Measurements from ENCODE around the gene PHLPP1.
"Not testable (repeated sequence)": the region's sequence is repeated elsewhere in the genome, so short reads cannot be mapped to it uniquely, and the experiment has no call there.

PHLPP1 gene

DNA sequence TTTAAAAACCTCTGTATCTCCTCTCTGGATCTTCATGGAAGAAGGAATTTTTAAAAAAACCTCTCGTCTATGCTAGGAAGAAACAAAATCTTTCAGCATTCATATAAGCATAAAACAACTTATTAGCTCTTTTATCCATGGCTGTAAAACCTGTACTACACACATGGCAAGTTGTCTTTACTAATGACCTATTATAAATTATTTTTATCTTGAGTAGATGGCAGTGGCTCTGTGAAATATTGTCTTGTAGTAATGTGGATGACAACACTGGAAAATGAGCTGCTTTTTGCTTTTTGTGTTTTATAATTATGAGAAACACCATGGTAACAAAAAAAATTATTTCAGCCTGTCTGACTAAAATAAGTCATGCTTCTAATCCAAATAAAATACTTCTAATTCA lies 18.9 kb downstream of the PHLPP1 start:
- TF ChIP-seq CTCF (IDR thresholded peaks at IDR 0.05; ENCODE audit: low read depth, low read length, missing control alignments) = no peak
- DNase-seq (ENCODE audit: low read depth) = no peak
- in situ Hi-C loops (cut with HindIII; ENCODE audit: low sequenced_read_pairs) = no loop called here
- no peak overlapping the region for H3K4me3 ChIP-seq (ENCODE audit: low read depth, low read length)

DNA sequence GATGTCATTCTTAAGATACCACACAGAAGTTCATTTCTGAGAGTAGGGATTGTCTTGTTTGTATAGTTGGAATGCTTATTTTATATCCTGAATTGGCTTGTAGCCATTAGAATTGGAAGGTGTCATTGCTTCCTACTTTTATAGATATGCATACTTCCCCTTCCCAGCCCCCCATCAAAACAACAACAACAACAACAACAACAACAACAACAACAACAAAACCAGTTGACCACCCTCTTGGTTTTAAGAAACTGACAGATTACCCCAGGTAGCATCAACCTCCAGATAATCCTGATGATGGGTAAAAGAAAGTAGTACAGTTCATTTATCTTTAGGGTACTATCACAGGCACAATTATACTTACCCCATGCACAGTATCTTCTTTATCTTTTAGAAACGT lies 20.0 kb downstream of the PHLPP1 start:
- in situ Hi-C loops (cut with HindIII; ENCODE audit: low sequenced_read_pairs) = no loop called here
- H3K4me3 ChIP-seq (ENCODE audit: low read depth, low read length) = no peak overlapping the region
- TF ChIP-seq CTCF (IDR thresholded peaks at IDR 0.05; ENCODE audit: low read depth, low read length, missing control alignments) = no peak
- DNase-seq (ENCODE audit: low read depth) = no peak

GRCh38 chr18:62736077-62736855 lies 20.9 kb downstream of the PHLPP1 start:
- in situ Hi-C loops (cut with HindIII; ENCODE audit: low sequenced_read_pairs) = no loop called here
- H3K4me3 ChIP-seq (ENCODE audit: low read depth, low read length) = no peak overlapping the region
- DNase-seq (ENCODE audit: low read depth) = no peak
- no peak for TF ChIP-seq CTCF (IDR thresholded peaks at IDR 0.05; ENCODE audit: low read depth, low read length, missing control alignments)

GRCh38 chr18:62737241-62737873 lies 22.0 kb downstream of the PHLPP1 start:
- in situ Hi-C loops (cut with HindIII; ENCODE audit: low sequenced_read_pairs) = no loop called here
- no peak for TF ChIP-seq CTCF (IDR thresholded peaks at IDR 0.05; ENCODE audit: low read depth, low read length, missing control alignments)
- H3K4me3 ChIP-seq (ENCODE audit: low read depth, low read length) = no peak overlapping the region
- no peak for DNase-seq (ENCODE audit: low read depth)

DNA sequence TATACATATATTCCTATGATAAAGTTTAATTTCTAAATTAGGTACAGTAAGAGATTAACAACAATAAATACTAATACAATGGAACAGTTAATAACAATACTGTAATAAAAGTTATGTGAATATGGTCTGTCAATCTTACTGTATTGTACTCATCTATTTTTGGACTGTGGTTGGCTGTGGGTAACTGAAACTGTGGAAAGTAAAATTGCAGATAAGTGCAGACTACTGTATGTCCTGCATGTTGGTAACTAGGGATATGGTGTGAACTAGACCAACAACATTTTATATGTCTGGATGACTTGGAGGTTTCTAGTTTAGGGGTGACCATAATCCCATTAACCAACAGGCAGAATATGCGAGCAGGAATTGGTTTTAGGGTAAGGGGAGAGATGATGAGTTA lies 23.3 kb downstream of the PHLPP1 start:
- no peak for TF ChIP-seq CTCF (IDR thresholded peaks at IDR 0.05; ENCODE audit: low read depth, low read length, missing control alignments)
- no peak for DNase-seq (ENCODE audit: low read depth)
- in situ Hi-C loops (cut with HindIII; ENCODE audit: low sequenced_read_pairs) = no loop called here

GRCh38 chr18:62739911-62740310 lies 24.6 kb downstream of the PHLPP1 start:
- TF ChIP-seq CTCF (IDR thresholded peaks at IDR 0.05; ENCODE audit: low read depth, low read length, missing control alignments) = no peak
- no peak for DNase-seq (ENCODE audit: low read depth)
- H3K4me3 ChIP-seq (ENCODE audit: low read depth, low read length) = no peak overlapping the region
- in situ Hi-C loops (cut with HindIII; ENCODE audit: low sequenced_read_pairs) = no loop called here

More for the DNA sequence above, 23.3 kb downstream of the PHLPP1 start:
- no peak overlapping the region for H3K4me3 ChIP-seq (ENCODE audit: low read depth, low read length)

DNA sequence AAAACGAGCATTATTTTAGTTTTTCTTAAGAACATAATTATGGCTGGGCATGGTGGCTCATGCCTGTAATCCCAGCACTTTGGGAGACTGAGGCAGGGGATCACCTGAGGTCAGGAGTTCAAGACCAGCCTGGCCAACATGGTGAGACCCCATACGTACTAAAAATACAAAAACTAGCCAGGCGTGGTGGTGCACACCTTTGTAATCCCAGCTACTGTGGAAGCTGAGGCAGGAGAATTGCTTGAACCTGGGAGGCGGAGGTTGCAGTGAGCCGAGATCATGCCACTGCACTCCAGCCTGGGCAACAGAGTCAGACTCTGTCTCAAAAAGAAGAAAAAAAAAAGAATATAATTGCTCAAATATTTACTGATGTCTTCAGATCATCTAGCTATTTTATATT lies 25.3 kb downstream of the PHLPP1 start:
- H3K4me3 ChIP-seq (ENCODE audit: low read depth, low read length); DNase-seq (ENCODE audit: low read depth); in situ Hi-C loops (cut with HindIII; ENCODE audit: low sequenced_read_pairs): not testable (repeated sequence)

Measured in astrocyte of the cerebellum (primary cell).